HCT116 (cell line): ENCODE measurements around the gene ZNF747. TPM values are rescaled to one million over a fixed set of nuclear protein-coding genes. Genes with fewer than 3 reads are reported as not detected.

ENCODE experiments used
- ATAC-seq: fragments of 200-7000 bp; cut with Tn5 transposase; 2 replicates; pipeline ENCODE4 v1.9.1; 2020; ENCODE audit warnings: mild to moderate bottlenecking, moderate library complexity
- BruUV-seq: library from RNA; stranded (reverse); fragments of 400-500 nt; replicated peaks from 2 replicates; lab custom pipeline; 2021; lab: Mats Ljungman, UMichigan
- CTCF ChIA-PET: fragments of 300-600 bp; sonication (Branson Sonifier 250); formaldehyde crosslinking; loops from one replicate; lab custom pipeline; 2021; ENCODE audit warnings: antibody characterized with exemption; lab: Charles Lee
- POLR2A ChIA-PET: fragments of 300-600, 350-600 bp; sonication (Branson Sonifier 250); formaldehyde crosslinking; loops from one replicate; lab custom pipeline; 2021; ENCODE audit warnings: antibody characterized with exemption; lab: Charles Lee
- RAD21 ChIA-PET, 2 experiments: fragments of 300-600 bp; sonication (Branson Sonifier 250); formaldehyde crosslinking; loops; one replicate each; lab custom pipeline; 2023; ENCODE audit warnings: low total read pairs in 2 of 2; ENCODE audit not compliant: uncharacterized antibody in 2 of 2, unreplicated experiment in 2 of 2, low non-redundant PET in 1 of 2; lab: Charles Lee
- DNase-seq: peaks from one replicate; pipeline ENCODE4 v3.0.0-alpha.2; 2010; ENCODE audit warnings: low read depth, low spot score
- H2AFZ ChIP-seq: fragments of 200-600 bp; shearing (Covaris generic), sonication (generic); 2 replicates; pipeline ENCODE4 v1.6.1; 2017; ENCODE audit warnings: low read depth, mixed run types, mixed read lengths, antibody characterized with exemption, low read length; ENCODE audit not compliant: poor library complexity, severe bottlenecking
- H3K27ac ChIP-seq: 2 replicates; pipeline ENCODE4 v1.5.1; 2012; ENCODE audit warnings: low read depth, low read length
- H3K27me3 ChIP-seq: fragments of 200-600 bp; sonication (generic); 2 replicates; pipeline ENCODE4 v1.6.1; 2016; ENCODE audit warnings: mixed run types, low read length, mixed read lengths; ENCODE audit not compliant: insufficient read depth
- H3K36me3 ChIP-seq, 2 experiments: fragments of 200-500 bp in 1 of 2; fragments of 200-600 bp in 1 of 2; sonication (Bioruptor generic) in 1 of 2; sonication (generic) in 1 of 2; 2 replicates each; pipeline versions ENCODE4 v1.5.1 to v1.6.1; 2014 to 2016; ENCODE audit warnings: low read length in 2 of 2, inconsistent platforms in 1 of 2, mixed read lengths in 1 of 2, mixed run types in 1 of 2; ENCODE audit not compliant: insufficient read depth in 2 of 2, control insufficient read depth in 1 of 2
- H3K4me1 ChIP-seq, 2 experiments: fragments of 200-600 bp in 1 of 2; sonication (generic) in 1 of 2; 2 replicates each; pipeline versions ENCODE4 v1.5.1 to v1.6.1; 2012 to 2017; ENCODE audit warnings: low read length in 2 of 2, inconsistent platforms in 1 of 2, mild to moderate bottlenecking in 1 of 2, mixed read lengths in 1 of 2, mixed run types in 1 of 2, moderate library complexity in 1 of 2; ENCODE audit not compliant: insufficient read depth in 2 of 2, control insufficient read depth in 1 of 2
- H3K4me2 ChIP-seq: fragments of 200-600 bp; sonication (generic); 2 replicates; pipeline ENCODE4 v1.6.1; 2017; ENCODE audit warnings: mixed run types, low read length, mixed read lengths
- H3K4me3 ChIP-seq, 2 experiments: fragments of 200-600 bp in 1 of 2; sonication (generic) in 1 of 2; replicated peaks in 1 of 2; 2 replicates each; pipeline ENCODE4 v1.5.1; 2011 to 2016; ENCODE audit warnings: low read length in 2 of 2, control low read depth in 1 of 2, low read depth in 1 of 2, mild to moderate bottlenecking in 1 of 2, mixed read lengths in 1 of 2, mixed run types in 1 of 2
- H3K79me2 ChIP-seq: fragments of 200-600 bp; sonication (generic); 2 replicates; pipeline ENCODE4 v1.6.1; 2017; ENCODE audit warnings: mild to moderate bottlenecking, mixed run types, low read length, moderate library complexity, mixed read lengths; ENCODE audit not compliant: insufficient read depth
- H3K9ac ChIP-seq: fragments of 200-600 bp; sonication (generic); 2 replicates; pipeline ENCODE4 v1.6.1; 2016; ENCODE audit warnings: low read length, mixed read lengths
- H3K9me2 ChIP-seq: fragments of 200-600 bp; sonication (generic), shearing (Covaris generic); 2 replicates; pipeline ENCODE4 v1.6.1; 2017; ENCODE audit warnings: mixed run types, mild to moderate bottlenecking, moderate library complexity; ENCODE audit not compliant: insufficient read depth
- H3K9me3 ChIP-seq, 2 experiments: fragments of 200-500 bp in 1 of 2; fragments of 200-600 bp in 1 of 2; sonication (Bioruptor generic) in 1 of 2; sonication (generic) in 1 of 2; 2 replicates each; pipeline ENCODE4 v1.6.1; 2014 to 2017; ENCODE audit warnings: low read length in 2 of 2, mixed read lengths in 2 of 2, inconsistent platforms in 1 of 2, low read depth in 1 of 2, mild to moderate bottlenecking in 1 of 2, mixed run types in 1 of 2, moderate library complexity in 1 of 2; ENCODE audit not compliant: control insufficient read depth in 1 of 2, insufficient read depth in 1 of 2
- H4K20me1 ChIP-seq: fragments of 200-600 bp; sonication (generic), shearing (Covaris generic); 2 replicates; pipeline ENCODE4 v1.6.1; 2017; ENCODE audit warnings: mixed run types, mild to moderate bottlenecking, moderate library complexity; ENCODE audit not compliant: insufficient read depth
- CBX3 ChIP-seq: IDR thresholded peaks from 2 replicates; pipeline ENCODE4 v1.6.1; 2012; ENCODE audit warnings: low read depth
- EGR1 ChIP-seq: IDR thresholded peaks from 2 replicates; pipeline ENCODE4 v1.6.1; 2012; ENCODE audit warnings: low read depth
- EZH2 ChIP-seq: fragments of 200-600 bp; sonication (generic); IDR thresholded peaks from 2 replicates; pipeline ENCODE4 v1.6.1; 2017; ENCODE audit warnings: antibody characterized with exemption, mixed run types
- POLR2A ChIP-seq: IDR thresholded peaks from 2 replicates; pipeline ENCODE4 v1.7.0; 2011; ENCODE audit warnings: borderline replicate concordance; ENCODE audit not compliant: insufficient read depth, insufficient read length; ENCODE audit errors: extremely low read depth
- POLR2AphosphoS5 ChIP-seq: IDR thresholded peaks from 2 replicates; pipeline ENCODE4 v1.6.1; 2011; ENCODE audit warnings: mild to moderate bottlenecking, low read depth, low read length, moderate library complexity
- RAD21 ChIP-seq: IDR thresholded peaks from 2 replicates; pipeline ENCODE4 v1.6.1; 2012; ENCODE audit warnings: low read depth, mild to moderate bottlenecking
- REST ChIP-seq: IDR thresholded peaks from 2 replicates; pipeline ENCODE4 v1.6.1; 2012; ENCODE audit warnings: low read depth
- SIN3A ChIP-seq: IDR thresholded peaks from 2 replicates; pipeline ENCODE4 v1.6.1; 2012; ENCODE audit warnings: low read depth
- SP1 ChIP-seq: IDR thresholded peaks from 2 replicates; pipeline ENCODE4 v1.6.1; 2012; ENCODE audit warnings: low read depth
- YY1 ChIP-seq: IDR thresholded peaks from 2 replicates; pipeline ENCODE4 v1.6.1; 2011; ENCODE audit warnings: low read length, low read depth, moderate library complexity, mild to moderate bottlenecking; ENCODE audit not compliant: insufficient replicate concordance; ENCODE audit errors: extremely low read depth
- ZNF274 ChIP-seq: fragments of 200-500 bp; sonication (Bioruptor generic); IDR thresholded peaks from 2 replicates; pipeline ENCODE4 v1.6.1; 2014; ENCODE audit warnings: mild to moderate bottlenecking, low read depth, low read length, inconsistent platforms
- intact Hi-C: fragments of 100-400 bp; cut with micrococcal nuclease; formaldehyde crosslinking; loops from 2 replicates; pipeline ENCODE4 v1.10.0; 2022
- total RNA-seq: library from RNA; stranded (reverse); gene quantifications from one replicate; pipeline ENCODE4 v1.2.1, GENCODE V29; 2021; ENCODE audit not compliant: unreplicated experiment
- TF ChIP-seq, protein P1 (sequence below): IDR thresholded peaks from 2 replicates; pipeline ENCODE4 v1.6.1; 2012
- TF ChIP-seq, protein P2 (sequence below): IDR thresholded peaks from 2 replicates; pipeline ENCODE4 v1.6.1; 2012

The ZNF747 gene
- total RNA-seq, 1 experiment from 2014 or later, result 2.1 TPM

GRCh38 chr16:30525844-30526136 is 8.9 kb downstream of the ZNF747 start:
- BruUV-seq, result no TSS peak

More at GRCh38 chr16:30525844-30526136, 8.9 kb downstream of the ZNF747 start:
- Histone ChIP-seq H3K79me2 (peaks cover 12% of the 10 kb centered on the region), H3K9me2 (no peaks in the 10 kb centered on the region), H3K4me3 (peak overlapping the region; percentile 69 to 77), H3K27ac (peak overlapping the region; percentile 74), H2AFZ (no peak overlapping the region), H3K4me2 (peak overlapping the region; percentile 84), H3K9ac (peak overlapping the region; percentile 91), H3K36me3 (no peaks in the 10 kb centered on the region; a peak in 1 of 4 replicates)
- DNase-seq, result no peak
- POLR2A ChIA-PET, result interaction anchor here (1.3 kb wide), 1 partner anchor 96 kb away, joined by 3 read pairs; the partner anchor contains the start of gene DCTPP1
- RAD21 ChIA-PET, result no interaction called here
- intact Hi-C loops, result loop anchor here (5.0 kb wide), 1 partner anchor 93 kb away; the partner anchor contains the start of gene DCTPP1
- CTCF ChIA-PET, result interaction anchor here (1.1 to 1.3 kb wide), 2 partner anchors 10 to 96 kb away, joined by 3 to 4 read pairs; partner anchors contain the start of gene DCTPP1
- TF ChIP-seq CBX3 (no peak), EGR1 (no peak), EZH2 (no peak), POLR2AphosphoS5 (no peak), YY1 (no peak), SP1 (no peak), POLR2A (no peak), SIN3A (no peak), REST (no peak), RAD21 (no peak), ZNF274 (no peak)
- TF ChIP-seq, protein P1, sequence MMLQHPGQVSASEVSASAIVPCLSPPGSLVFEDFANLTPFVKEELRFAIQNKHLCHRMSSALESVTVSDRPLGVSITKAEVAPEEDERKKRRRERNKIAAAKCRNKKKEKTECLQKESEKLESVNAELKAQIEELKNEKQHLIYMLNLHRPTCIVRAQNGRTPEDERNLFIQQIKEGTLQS, result no peak
- TF ChIP-seq, protein P2, sequence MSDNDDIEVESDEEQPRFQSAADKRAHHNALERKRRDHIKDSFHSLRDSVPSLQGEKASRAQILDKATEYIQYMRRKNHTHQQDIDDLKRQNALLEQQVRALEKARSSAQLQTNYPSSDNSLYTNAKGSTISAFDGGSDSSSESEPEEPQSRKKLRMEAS, result no peak
- TF ChIP-seq, all 23 proteins: peak for 0
- Histone ChIP-seq H4K20me1 (no peaks in the 10 kb centered on the region), H3K9me3 (no peaks in the 10 kb centered on the region), H3K27me3 (no peaks in the 10 kb centered on the region), H3K4me1 (peaks cover 7 to 28% of the 10 kb centered on the region in 2 experiments)
- no peak for ATAC-seq
